GM12801 (cell line): Measurements from ENCODE around the gene ARMH4.

Experiments
- TF ChIP-seq, protein P1 (sequence below): IDR thresholded peaks from one replicate; pipeline ENCODE4 v1.5.1; 2011; ENCODE audit warnings: control low read depth; ENCODE audit not compliant: insufficient read length; ENCODE audit errors: extremely low read depth

Gene ARMH4

DNA sequence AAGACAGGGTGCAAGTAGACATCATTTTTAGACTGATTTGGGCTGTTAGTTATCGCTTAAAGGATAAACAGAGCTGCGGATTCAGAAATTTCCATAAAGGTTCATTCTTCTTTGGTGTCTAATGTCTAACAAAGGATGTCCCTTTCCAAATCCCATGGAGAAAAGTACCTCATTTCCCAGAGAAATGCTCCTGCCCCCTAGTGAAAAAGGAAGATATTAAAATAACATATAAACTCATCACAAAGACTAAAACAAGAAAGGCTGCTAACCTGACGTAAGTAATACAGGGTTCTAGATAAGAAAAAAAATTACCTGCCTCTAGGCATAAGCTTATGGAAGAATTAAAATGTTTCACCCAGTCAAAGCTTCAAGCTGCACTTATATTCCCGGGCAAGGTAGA, 22.8 kb downstream of the ARMH4 start:
- TF ChIP-seq, protein P1, sequence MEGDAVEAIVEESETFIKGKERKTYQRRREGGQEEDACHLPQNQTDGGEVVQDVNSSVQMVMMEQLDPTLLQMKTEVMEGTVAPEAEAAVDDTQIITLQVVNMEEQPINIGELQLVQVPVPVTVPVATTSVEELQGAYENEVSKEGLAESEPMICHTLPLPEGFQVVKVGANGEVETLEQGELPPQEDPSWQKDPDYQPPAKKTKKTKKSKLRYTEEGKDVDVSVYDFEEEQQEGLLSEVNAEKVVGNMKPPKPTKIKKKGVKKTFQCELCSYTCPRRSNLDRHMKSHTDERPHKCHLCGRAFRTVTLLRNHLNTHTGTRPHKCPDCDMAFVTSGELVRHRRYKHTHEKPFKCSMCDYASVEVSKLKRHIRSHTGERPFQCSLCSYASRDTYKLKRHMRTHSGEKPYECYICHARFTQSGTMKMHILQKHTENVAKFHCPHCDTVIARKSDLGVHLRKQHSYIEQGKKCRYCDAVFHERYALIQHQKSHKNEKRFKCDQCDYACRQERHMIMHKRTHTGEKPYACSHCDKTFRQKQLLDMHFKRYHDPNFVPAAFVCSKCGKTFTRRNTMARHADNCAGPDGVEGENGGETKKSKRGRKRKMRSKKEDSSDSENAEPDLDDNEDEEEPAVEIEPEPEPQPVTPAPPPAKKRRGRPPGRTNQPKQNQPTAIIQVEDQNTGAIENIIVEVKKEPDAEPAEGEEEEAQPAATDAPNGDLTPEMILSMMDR, result no peak

DNA sequence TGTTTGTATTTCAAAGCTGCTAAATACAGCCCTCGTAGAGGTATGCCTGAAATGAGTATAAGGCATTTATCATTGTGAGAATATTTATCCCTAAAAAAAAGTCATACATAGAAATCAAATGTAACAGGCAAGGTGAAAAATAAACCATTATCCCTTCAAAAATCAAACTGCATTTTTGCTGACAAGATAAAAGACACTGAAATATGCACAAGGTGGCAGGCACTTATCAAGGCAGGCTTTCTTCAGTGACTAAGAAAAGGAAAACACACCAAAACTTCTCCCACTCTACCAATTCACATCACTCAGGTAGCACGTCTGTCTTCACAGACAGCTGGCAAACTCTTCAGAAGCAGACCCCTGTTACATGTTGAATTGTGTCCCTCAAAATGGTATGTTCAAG, 23.6 kb downstream of the ARMH4 start:
- TF ChIP-seq, protein P1, result no peak

DNA sequence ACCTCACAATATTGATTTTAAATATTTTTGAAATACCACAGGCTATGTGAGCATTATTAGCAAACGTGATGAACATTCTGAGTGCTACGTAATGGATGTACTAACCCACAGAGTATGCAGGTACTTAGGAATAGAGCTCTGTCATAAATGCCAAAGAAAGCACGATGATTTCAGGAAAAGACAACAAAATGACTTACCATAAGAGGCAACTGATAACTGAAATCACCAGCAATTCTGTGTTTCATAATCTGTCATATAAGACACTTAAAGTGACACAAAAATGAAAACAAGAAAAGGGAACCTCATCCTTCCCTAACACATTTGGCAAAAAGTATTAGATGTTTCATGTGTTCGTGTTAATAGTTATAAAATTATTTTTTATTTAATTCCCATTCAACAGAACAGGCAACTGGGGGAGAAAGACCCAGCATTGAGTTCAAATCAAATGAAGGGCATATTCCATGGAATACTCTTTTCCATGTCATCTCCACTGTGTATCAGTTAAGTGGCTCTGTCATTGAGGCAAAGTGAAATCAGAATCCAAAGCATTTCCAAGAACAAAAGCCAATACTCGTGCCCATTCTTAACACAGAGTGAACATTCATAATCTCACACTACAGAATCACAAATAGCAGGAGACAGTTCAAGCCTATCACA, 30.4 kb downstream of the ARMH4 start:
- TF ChIP-seq, protein P1, result no peak

DNA sequence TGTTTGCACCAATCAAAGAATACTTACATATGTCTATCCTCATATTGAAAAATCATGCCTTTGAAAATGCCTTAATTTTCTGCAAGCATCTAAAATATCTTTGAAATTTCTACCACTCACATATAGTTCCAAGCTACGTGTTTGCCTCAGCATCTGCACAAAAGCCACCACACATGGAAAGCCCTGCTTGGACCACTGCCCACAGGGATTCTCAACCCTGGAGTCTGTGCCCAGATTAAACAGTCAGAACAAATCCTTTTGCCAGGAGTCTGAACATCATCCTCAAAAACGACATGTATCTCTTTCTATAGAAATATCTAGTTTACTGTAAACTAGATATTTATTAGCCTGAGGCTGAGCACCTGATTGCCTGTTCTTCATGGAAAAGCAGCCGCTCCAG, 32.6 kb downstream of the ARMH4 start:
- TF ChIP-seq, protein P1, result no peak

DNA sequence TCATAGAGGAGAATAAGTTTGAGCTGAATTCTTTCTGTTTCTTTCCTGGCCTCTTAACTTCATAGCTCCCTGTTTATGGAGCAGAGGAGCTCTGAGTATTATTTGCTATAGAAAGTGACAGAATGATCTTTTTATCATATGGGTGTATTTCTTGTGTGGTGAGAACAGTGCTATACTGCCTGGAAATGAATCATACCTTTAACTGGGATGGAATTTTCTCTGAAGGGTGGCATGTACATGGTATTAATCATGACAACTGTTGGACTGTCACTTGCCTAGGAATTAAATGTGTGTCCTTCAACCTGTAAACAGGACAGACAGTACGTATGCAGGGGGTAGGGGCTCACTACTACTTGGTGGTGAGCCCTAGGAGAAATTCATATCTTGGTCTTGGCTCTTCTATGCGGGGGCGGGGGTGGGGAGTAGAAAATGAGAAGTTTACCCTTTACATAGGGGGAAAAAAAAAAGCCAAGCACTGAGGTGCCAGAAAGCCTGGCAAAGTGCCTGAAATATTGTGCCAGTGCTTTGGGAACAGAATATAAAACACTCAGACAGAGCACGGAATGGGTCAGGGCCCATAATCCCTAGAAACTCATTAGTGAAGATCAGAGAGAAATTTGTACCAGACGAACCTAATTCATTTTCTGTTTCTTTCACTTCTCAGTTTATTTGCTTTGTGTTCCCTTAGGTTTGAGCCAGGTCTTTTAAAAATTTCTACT, 33.8 kb downstream of the ARMH4 start:
- TF ChIP-seq, protein P1, result no peak

DNA sequence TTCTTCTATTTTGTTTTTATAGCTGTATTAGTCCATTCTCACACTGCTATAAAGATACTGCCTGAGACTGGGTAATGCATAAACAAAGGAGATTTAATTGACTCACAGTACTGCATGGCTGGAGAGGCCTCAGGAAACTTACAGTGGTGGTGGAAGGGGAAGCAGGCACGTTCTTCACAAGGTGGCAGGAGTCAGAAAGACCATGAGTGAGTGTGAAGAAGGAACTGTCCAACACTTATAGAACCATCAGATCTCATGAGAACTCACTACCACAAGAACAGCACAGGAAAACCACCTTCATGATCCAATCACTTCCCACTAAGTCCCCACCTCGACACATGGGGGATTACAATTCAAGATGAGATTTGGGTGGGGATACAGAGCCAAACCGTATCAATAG, 42.3 kb downstream of the ARMH4 start:
- TF ChIP-seq, protein P1, result no peak

DNA sequence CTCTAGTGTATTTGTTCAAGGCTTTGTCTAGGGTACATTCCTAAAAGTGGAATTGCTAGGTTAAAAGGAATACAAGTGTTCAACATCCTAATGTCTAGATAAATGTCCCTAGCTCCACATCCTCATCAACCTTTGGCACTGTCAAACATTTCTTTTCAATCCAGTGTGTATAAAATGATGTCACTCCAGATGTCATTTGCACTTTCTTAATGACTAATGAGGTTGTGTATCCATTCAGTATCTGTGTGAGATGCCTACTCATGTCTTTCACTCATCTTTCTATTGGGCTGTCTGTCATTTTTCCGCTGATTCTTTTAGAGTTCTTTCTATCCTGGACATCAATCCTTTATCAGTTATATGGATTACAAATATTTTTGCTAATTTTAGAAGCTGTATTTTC, 43.3 kb downstream of the ARMH4 start:
- TF ChIP-seq, protein P1, result no peak
